Stimulated activated CD4-positive, alpha-beta T cell treated with anti-CD3 and anti-CD28 coated beads, Interleukin-1b, Interleukin-23, amount 100 ng/mL, for 48 hours (primary cell): ENCODE measurements around the gene PHF10.
"Not testable (repeated sequence)": the region's sequence is repeated elsewhere in the genome, so short reads cannot be mapped to it uniquely, and the experiment has no call there.

ENCODE experiments used
- DNase-seq: peaks from one replicate; pipeline ENCODE4 v3.0.0-alpha.2; 2020

The PHF10 gene

GRCh38 chr6:169724494-169725124 is at the start of gene PHF10:
TSS of gene PHF10 (minus strand) at chr6:169724500. CDS start at chr6:169723931, 569 bp downstream.
- peak; percentile 56 for DNase-seq

- DNase-seq = no peak
Observed at GRCh38 chr6:169766921-169767736, 42.8 kb upstream of the PHF10 start.

- no peak for DNase-seq
Observed at GRCh38 chr6:169766232-169766631, 41.9 kb upstream of the PHF10 start.

- DNase-seq = not testable (repeated sequence)
Observed at GRCh38 chr6:169765789-169766188, 41.5 kb upstream of the PHF10 start.

- no peak for DNase-seq
Observed at GRCh38 chr6:169763881-169764280, 39.6 kb upstream of the PHF10 start.

- DNase-seq = no peak
Observed at GRCh38 chr6:169763308-169763707, 39.0 kb upstream of the PHF10 start.

- no peak for DNase-seq
Observed at GRCh38 chr6:169755162-169755561, 30.9 kb upstream of the PHF10 start.

GRCh38 chr6:169752074-169752623 is 27.8 kb upstream of the PHF10 start:
- no peak for DNase-seq

GRCh38 chr6:169751242-169752073 is 27.2 kb upstream of the PHF10 start, which contains the start of the genes DYNLT2 and ERMARD:
TSS of gene DYNLT2 (minus strand) at chr6:169751572. CDS start at chr6:169751458, 114 bp downstream.
TSS of gene ERMARD (plus strand) at chr6:169751622. CDS start at chr6:169751658, 36 bp downstream.
- peak; percentile 95 for DNase-seq

GRCh38 chr6:169746556-169746955 is 22.3 kb upstream of the PHF10 start:
- no peak for DNase-seq

- DNase-seq = no peak
Observed at GRCh38 chr6:169745405-169745804, 21.1 kb upstream of the PHF10 start.

- no peak for DNase-seq
Observed at GRCh38 chr6:169741344-169741743, 17.0 kb upstream of the PHF10 start.

GRCh38 chr6:169738976-169739529 is 14.8 kb upstream of the PHF10 start:
- no peak for DNase-seq

GRCh38 chr6:169738204-169738975 is 14.1 kb upstream of the PHF10 start:
- DNase-seq = no peak

GRCh38 chr6:169729961-169730360 is 5.7 kb upstream of the PHF10 start:
- no peak for DNase-seq

GRCh38 chr6:169726963-169727362 is 2.7 kb upstream of the PHF10 start:
- no peak for DNase-seq

- no peak for DNase-seq
Observed at GRCh38 chr6:169726049-169726400, 1.7 kb upstream of the PHF10 start.

GRCh38 chr6:169725125-169726048 is 1.1 kb upstream of the PHF10 start:
- DNase-seq = peak; percentile 13

GRCh38 chr6:169723991-169724493 is 258 bp downstream of the PHF10 start:
- peak; percentile 8 for DNase-seq

- peak; percentile 66 for DNase-seq
Observed at GRCh38 chr6:169723200-169723909, 945 bp downstream of the PHF10 start.
